ENCODE measurements around the gene AIM2. TPM values are rescaled to one million over a fixed set of nuclear protein-coding genes. Genes with fewer than 3 reads are reported as not detected.

AIM2 gene
- total RNA-seq, 2 donors from 2014 or later = 0.80 TPM; not detected in 1

- 93% methylated on average over 3 of the region's 3 CpGs for WGBS
- H3K27ac ChIP-seq = no peak overlapping the region
- no peak overlapping the region for H3K4me3 ChIP-seq
- intact Hi-C loops (cut with DNase I) = no loop called here
- H3K4me1 ChIP-seq (replicated peaks) = no peaks in the 10 kb centered on the region
- no peaks in the 10 kb centered on the region for H3K36me3 ChIP-seq
- H3K27me3 ChIP-seq (replicated peaks; ENCODE audit: insufficient read depth) = no peaks in the 10 kb centered on the region
- no peak for DNase-seq (ENCODE audit: low spot score)
- H3K9me3 ChIP-seq = no peaks in the 10 kb centered on the region
- TF ChIP-seq CTCF (IDR thresholded peaks at IDR 0.05) (no peak), POLR2AphosphoS5 (IDR thresholded peaks at IDR 0.05) (no peak), POLR2A (IDR thresholded peaks at IDR 0.05) (no peak)
Observed at GRCh38 chr1:159014851-159015250, 61.7 kb downstream of the AIM2 start.

GRCh38 chr1:159014003-159014571 lies 62.5 kb downstream of the AIM2 start:
- no peak overlapping the region for H3K4me3 ChIP-seq
- no peaks in the 10 kb centered on the region for H3K4me1 ChIP-seq (replicated peaks)
- no peak for DNase-seq (ENCODE audit: low spot score)
- no peak for TF ChIP-seq POLR2A (IDR thresholded peaks at IDR 0.05)
- no peak for TF ChIP-seq CTCF (IDR thresholded peaks at IDR 0.05)
- no peak for TF ChIP-seq POLR2AphosphoS5 (IDR thresholded peaks at IDR 0.05)
- no peaks in the 10 kb centered on the region for H3K27me3 ChIP-seq (replicated peaks; ENCODE audit: insufficient read depth)
- 93% methylated on average over 3 of the region's 3 CpGs for WGBS
- no peaks in the 10 kb centered on the region for H3K9me3 ChIP-seq
- no peaks in the 10 kb centered on the region for H3K36me3 ChIP-seq
- no peak overlapping the region for H3K27ac ChIP-seq
- intact Hi-C loops (cut with DNase I) = no loop called here

GRCh38 chr1:159012495-159012894 lies 64.1 kb downstream of the AIM2 start:
- Histone ChIP-seq H3K36me3 (no peaks in the 10 kb centered on the region), H3K27me3 (replicated peaks; ENCODE audit: insufficient read depth) (no peaks in the 10 kb centered on the region), H3K4me1 (replicated peaks) (no peaks in the 10 kb centered on the region), H3K4me3 (peak overlapping the region in 1 of 2 donors; percentile 1), H3K9me3 (no peaks in the 10 kb centered on the region), H3K27ac (no peak overlapping the region)
- no peak for DNase-seq (ENCODE audit: low spot score)
- TF ChIP-seq POLR2AphosphoS5 (IDR thresholded peaks at IDR 0.05) = peak; percentile 7
- TF ChIP-seq CTCF (IDR thresholded peaks at IDR 0.05) = no peak
- 59% methylated on average over 6 of the region's 6 CpGs for WGBS
- intact Hi-C loops (cut with DNase I) = no loop called here

Other genes with a start within 250 kb of the AIM2 start
- gene MNDA, start 245.4 kb downstream of the AIM2 start, total RNA-seq = 10 to 100 TPM in 1 of 2 donors, under 1 TPM in 1; 0.36 to 11.4 TPM
- under 1 TPM; 0.18 to 0.51 TPM for gene PYHIN1, start 145.2 kb downstream of the AIM2 start, total RNA-seq
- gene IFI16, start 66.9 kb downstream of the AIM2 start, total RNA-seq = 10 to 100 TPM; 18.2 to 61.3 TPM
- gene CADM3, start 94.8 kb upstream of the AIM2 start, total RNA-seq = 1 to 10 TPM in 1 of 2 donors, under 1 TPM in 1; 0.23 to 4.7 TPM
- 10 to 100 TPM; 46.8 to 60.4 TPM for gene ACKR1, start 128.1 kb upstream of the AIM2 start, total RNA-seq
- gene FCER1A, start 225.6 kb upstream of the AIM2 start, total RNA-seq = 1 to 10 TPM; 1.3 to 1.5 TPM

Measured in prostate gland (tissue), 2 donors.